ENCODE results near the gene KCTD21. TPM values are rescaled to one million over a fixed set of nuclear protein-coding genes. Genes with fewer than 3 reads are reported as not detected.

The KCTD21 gene
- total RNA-seq, 1 donor from 2014 or later = 0.90 TPM

GRCh38 chr11:78156127-78156844 is 32.1 kb downstream of the KCTD21 start:
- no peaks in the 10 kb centered on the region for H3K27me3 Mint-ChIP-seq (ENCODE audit: insufficient read depth, low read depth)
- Histone ChIP-seq H3K36me3 (no peaks in the 10 kb centered on the region), H3K4me3 (no peak overlapping the region), H3K9ac (no peak overlapping the region), H2AFZ (replicated peaks) (no peak overlapping the region), H3K4me1 (no peaks in the 10 kb centered on the region), H3K27me3 (no peaks in the 10 kb centered on the region), H3F3A (ENCODE audit: low read depth) (no peaks in the 10 kb centered on the region), H3K4me2 (no peak overlapping the region), H3K9me3 (ENCODE audit: low read depth) (no peaks in the 10 kb centered on the region), H3K27ac (no peak overlapping the region), H3K79me2 (ENCODE audit: low read depth) (no peaks in the 10 kb centered on the region), H4K20me1 (ENCODE audit: low read depth) (no peaks in the 10 kb centered on the region)
- TF ChIP-seq EZH2phosphoT487 (IDR thresholded peaks at IDR 0.05) (no peak), CTCF (IDR thresholded peaks at IDR 0.05) (no peak), EZH2 (IDR thresholded peaks at IDR 0.05) (no peak)
- no peak overlapping the region for H3K4me3 Mint-ChIP-seq
- peaks cover 8% of the 10 kb centered on the region for H3K4me1 Mint-ChIP-seq
- no peaks in the 10 kb centered on the region for H3K9me3 Mint-ChIP-seq
- H3K27ac Mint-ChIP-seq = peak overlapping the region; percentile 87
- peaks cover 5% of the 10 kb centered on the region for H3K36me3 Mint-ChIP-seq
- DNase-seq (ENCODE audit: low spot score) = no peak

GRCh38 chr11:78151804-78152203 is 36.6 kb downstream of the KCTD21 start:
- Histone ChIP-seq H3K27ac (no peak overlapping the region), H3K9me3 (ENCODE audit: low read depth) (no peaks in the 10 kb centered on the region), H3K4me1 (no peaks in the 10 kb centered on the region), H3K4me3 (no peak overlapping the region), H3F3A (ENCODE audit: low read depth) (no peaks in the 10 kb centered on the region), H3K79me2 (ENCODE audit: low read depth) (no peaks in the 10 kb centered on the region), H4K20me1 (ENCODE audit: low read depth) (no peaks in the 10 kb centered on the region), H3K9ac (no peak overlapping the region), H2AFZ (replicated peaks) (no peak overlapping the region), H3K36me3 (no peaks in the 10 kb centered on the region), H3K4me2 (no peak overlapping the region), H3K27me3 (no peaks in the 10 kb centered on the region)
- H3K27me3 Mint-ChIP-seq (ENCODE audit: insufficient read depth, low read depth) = no peaks in the 10 kb centered on the region
- TF ChIP-seq EZH2 (IDR thresholded peaks at IDR 0.05) = no peak
- TF ChIP-seq EZH2phosphoT487 (IDR thresholded peaks at IDR 0.05) = no peak
- no peak for TF ChIP-seq CTCF (IDR thresholded peaks at IDR 0.05)
- peaks cover 8% of the 10 kb centered on the region for H3K4me1 Mint-ChIP-seq
- no peak overlapping the region for H3K27ac Mint-ChIP-seq
- H3K9me3 Mint-ChIP-seq = no peaks in the 10 kb centered on the region
- no peak for DNase-seq (ENCODE audit: low spot score)
- no peak overlapping the region for H3K4me3 Mint-ChIP-seq
- peaks cover 2% of the 10 kb centered on the region for H3K36me3 Mint-ChIP-seq

GRCh38 chr11:78150754-78151153 is 37.7 kb downstream of the KCTD21 start:
- Histone ChIP-seq H3K27me3 (no peaks in the 10 kb centered on the region), H3K9ac (no peak overlapping the region), H3K27ac (no peak overlapping the region), H3K9me3 (ENCODE audit: low read depth) (no peaks in the 10 kb centered on the region), H3F3A (ENCODE audit: low read depth) (no peaks in the 10 kb centered on the region), H3K36me3 (no peaks in the 10 kb centered on the region), H3K4me3 (no peak overlapping the region), H2AFZ (replicated peaks) (no peak overlapping the region), H3K4me2 (no peak overlapping the region), H3K4me1 (no peaks in the 10 kb centered on the region), H3K79me2 (ENCODE audit: low read depth) (no peaks in the 10 kb centered on the region), H4K20me1 (ENCODE audit: low read depth) (no peaks in the 10 kb centered on the region)
- DNase-seq (ENCODE audit: low spot score) = no peak
- TF ChIP-seq CTCF (IDR thresholded peaks at IDR 0.05) (no peak), EZH2 (IDR thresholded peaks at IDR 0.05) (no peak), EZH2phosphoT487 (IDR thresholded peaks at IDR 0.05) (no peak)
- H3K4me1 Mint-ChIP-seq = no peaks in the 10 kb centered on the region
- no peak overlapping the region for H3K4me3 Mint-ChIP-seq
- H3K27ac Mint-ChIP-seq = no peak overlapping the region
- H3K9me3 Mint-ChIP-seq = no peaks in the 10 kb centered on the region
- no peaks in the 10 kb centered on the region for H3K27me3 Mint-ChIP-seq (ENCODE audit: insufficient read depth, low read depth)
- peaks cover 2% of the 10 kb centered on the region for H3K36me3 Mint-ChIP-seq

Measured in neural progenitor cell (in vitro differentiated cells).